ENCODE results near the gene SMARCC2. TPM values are rescaled to one million over a fixed set of nuclear protein-coding genes. Genes with fewer than 3 reads are reported as not detected.

The SMARCC2 gene
- total and polyA plus RNA-seq, 9 of the 15 experiments (the other 6 are each of a cell fraction or from before 2014, with no cell fraction given): 11.9 to 86.0 (median 36.6) TPM

DNA sequence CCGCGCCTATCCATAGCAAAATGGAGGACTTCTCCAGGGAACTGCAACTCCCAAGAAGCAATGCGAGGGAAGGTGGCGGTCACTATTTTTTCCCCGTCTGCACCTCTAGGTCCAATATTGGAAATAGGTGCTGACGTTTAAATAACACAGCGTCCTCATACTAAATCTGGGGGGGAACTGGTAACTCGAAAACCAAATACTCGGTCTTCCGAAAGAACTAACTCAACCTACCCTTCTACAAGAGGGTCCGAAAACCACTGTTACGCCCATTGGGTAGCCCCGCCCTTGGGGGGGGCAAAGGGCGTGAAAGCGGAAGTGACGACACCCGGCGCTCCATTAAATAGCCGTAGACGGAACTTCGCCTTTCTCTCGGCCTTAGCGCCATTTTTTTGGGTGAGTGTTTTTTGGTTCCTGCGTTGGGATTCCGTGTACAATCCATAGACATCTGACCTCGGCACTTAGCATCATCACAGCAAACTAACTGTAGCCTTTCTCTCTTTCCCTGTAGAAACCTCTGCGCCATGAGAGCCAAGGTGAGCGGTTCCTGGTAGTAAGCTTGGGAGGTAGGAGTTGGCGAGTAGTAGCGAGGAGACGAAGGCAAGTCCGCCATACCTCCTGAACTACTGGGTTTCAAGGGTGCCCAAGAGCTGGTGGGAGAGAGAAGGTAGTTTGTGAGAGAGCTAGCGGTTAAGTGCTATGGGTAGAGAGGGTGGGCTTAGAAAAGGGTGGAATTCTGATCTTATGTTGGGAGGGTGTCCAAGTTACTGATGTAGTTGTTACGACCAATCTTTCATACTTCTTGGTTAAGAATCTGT, 72.8 kb downstream of the SMARCC2 start, which contains the start of gene RPL41 (continued):
- TF ChIP-seq CHD7 (IDR thresholded peaks at IDR 0.05; ENCODE audit: low read depth, low read length) (no peak), MAZ (CRISPR knock-in tag; conservative IDR thresholded peaks at IDR 0.05 in 1 of 2, IDR thresholded peaks at IDR 0.05 in 1 of 2) (peak; percentile 43 to 87), ARID1B (IDR thresholded peaks at IDR 0.05) (peak; percentile 37), RCOR1 (IDR thresholded peaks at IDR 0.05; ENCODE audit: borderline replicate concordance in 1 of 2, low read depth in 2 of 2, low read length in 2 of 2) (no peak), ZNF12 (CRISPR knock-in tag; IDR thresholded peaks at IDR 0.05) (0 out of 2 replicates have a peak, but pooled peaks have one; percentile 66), ILF3 (IDR thresholded peaks at IDR 0.05; ENCODE audit: borderline replicate concordance) (peak; percentile 73; the same call in 1 of the 2 replicates), ZBTB7A (IDR thresholded peaks at IDR 0.05; ENCODE audit: borderline replicate concordance, control insufficient read depth, low read depth, low read length) (peak; percentile 62; the same call in 1 of the 2 replicates), CC2D1A (IDR thresholded peaks at IDR 0.05) (peak; percentile 18; the same call in 1 of the 2 replicates), SNRNP70 (optimal IDR thresholded peaks at IDR 0.05; ENCODE audit: low read depth, low read length) (peak; percentile 88), NFATC3 (IDR thresholded peaks at IDR 0.05) (peak; percentile 76; the same call in 1 of the 2 replicates), CREB1 (IDR thresholded peaks at IDR 0.05) (peak; percentile 93), CREB1 (CRISPR knock-in tag; IDR thresholded peaks at IDR 0.05) (peak; percentile 93), SRSF1 (IDR thresholded peaks at IDR 0.05; ENCODE audit: low read depth, low read length) (no peak)
- TF ChIP-seq, protein P1, sequence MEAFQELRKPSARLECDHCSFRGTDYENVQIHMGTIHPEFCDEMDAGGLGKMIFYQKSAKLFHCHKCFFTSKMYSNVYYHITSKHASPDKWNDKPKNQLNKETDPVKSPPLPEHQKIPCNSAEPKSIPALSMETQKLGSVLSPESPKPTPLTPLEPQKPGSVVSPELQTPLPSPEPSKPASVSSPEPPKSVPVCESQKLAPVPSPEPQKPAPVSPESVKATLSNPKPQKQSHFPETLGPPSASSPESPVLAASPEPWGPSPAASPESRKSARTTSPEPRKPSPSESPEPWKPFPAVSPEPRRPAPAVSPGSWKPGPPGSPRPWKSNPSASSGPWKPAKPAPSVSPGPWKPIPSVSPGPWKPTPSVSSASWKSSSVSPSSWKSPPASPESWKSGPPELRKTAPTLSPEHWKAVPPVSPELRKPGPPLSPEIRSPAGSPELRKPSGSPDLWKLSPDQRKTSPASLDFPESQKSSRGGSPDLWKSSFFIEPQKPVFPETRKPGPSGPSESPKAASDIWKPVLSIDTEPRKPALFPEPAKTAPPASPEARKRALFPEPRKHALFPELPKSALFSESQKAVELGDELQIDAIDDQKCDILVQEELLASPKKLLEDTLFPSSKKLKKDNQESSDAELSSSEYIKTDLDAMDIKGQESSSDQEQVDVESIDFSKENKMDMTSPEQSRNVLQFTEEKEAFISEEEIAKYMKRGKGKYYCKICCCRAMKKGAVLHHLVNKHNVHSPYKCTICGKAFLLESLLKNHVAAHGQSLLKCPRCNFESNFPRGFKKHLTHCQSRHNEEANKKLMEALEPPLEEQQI (IDR thresholded peaks at IDR 0.05): peak; percentile 89

All from K562 (cell line).